Calu3 (cell line): Measurements from ENCODE around the gene DFFB. TPM values are rescaled to one million over a fixed set of nuclear protein-coding genes. Genes with fewer than 3 reads are reported as not detected.

Source experiments
- BruUV-seq: library from RNA; stranded (reverse); fragments of 400-500 nt; replicated peaks from 2 replicates; lab custom pipeline; 2021; lab: Mats Ljungman, UMichigan
- CTCF ChIA-PET: fragments of 300-600 bp; sonication (Branson Sonifier 250); formaldehyde crosslinking; loops from one replicate; lab custom pipeline; 2022; ENCODE audit warnings: antibody characterized with exemption; lab: Charles Lee
- DNase-seq: peaks from one replicate; pipeline ENCODE4 v3.0.0; 2022
- H3K27ac Mint-ChIP-seq: one replicate; pipeline ENCODE4 v1.8.0; 2022; ENCODE audit warnings: mixed read lengths; ENCODE audit not compliant: unreplicated experiment
- H3K27me3 Mint-ChIP-seq: one replicate; pipeline ENCODE4 v1.8.0; 2022; ENCODE audit warnings: mixed read lengths; ENCODE audit not compliant: unreplicated experiment
- H3K36me3 Mint-ChIP-seq: one replicate; pipeline ENCODE4 v1.8.0; 2022; ENCODE audit warnings: mild to moderate bottlenecking, moderate library complexity, mixed read lengths; ENCODE audit not compliant: insufficient read depth, unreplicated experiment
- H3K4me1 Mint-ChIP-seq: one replicate; pipeline ENCODE4 v1.8.0; 2022; ENCODE audit warnings: mild to moderate bottlenecking, low read depth, mixed read lengths; ENCODE audit not compliant: unreplicated experiment
- H3K4me3 Mint-ChIP-seq: one replicate; pipeline ENCODE4 v1.8.0; 2022; ENCODE audit warnings: mild to moderate bottlenecking, low read depth, moderate library complexity, mixed read lengths; ENCODE audit not compliant: unreplicated experiment
- H3K9me3 Mint-ChIP-seq: one replicate; pipeline ENCODE4 v1.8.0; 2022; ENCODE audit warnings: low read depth, mixed read lengths; ENCODE audit not compliant: unreplicated experiment
- CTCF ChIP-seq: fragments of 200-600 bp; IDR thresholded peaks from one replicate; pipeline ENCODE4 v1.8.0; 2022; ENCODE audit warnings: antibody characterized with exemption; ENCODE audit not compliant: unreplicated experiment
- intact Hi-C: fragments of 100-400 bp; cut with micrococcal nuclease; formaldehyde crosslinking; loops from one replicate; pipeline ENCODE4 v1.10.0; 2022; ENCODE audit not compliant: unreplicated experiment
- total RNA-seq: library from RNA; stranded (reverse); gene quantifications from 2 replicates; pipeline ENCODE4 v1.2.3, GENCODE V29; 2022

DFFB gene
- total RNA-seq, 1 experiment from 2014 or later: 6.6 TPM

GRCh38 chr1:3831689-3832088 lies 25.6 kb upstream of the DFFB start:
- Mint-ChIP-seq H3K9me3 (no peaks in the 10 kb centered on the region), H3K4me3 (no peak overlapping the region), H3K36me3 (peaks cover 5% of the 10 kb centered on the region), H3K27me3 (no peaks in the 10 kb centered on the region), H3K27ac (no peak overlapping the region), H3K4me1 (no peaks in the 10 kb centered on the region)
- DNase-seq: no peak
- intact Hi-C loops: no loop called here
- BruUV-seq: no TSS peak
- CTCF ChIA-PET: no interaction called here
- TF ChIP-seq CTCF: no peak

GRCh38 chr1:3834701-3835100 lies 22.6 kb upstream of the DFFB start:
- Mint-ChIP-seq H3K4me3 (no peak overlapping the region), H3K27me3 (no peaks in the 10 kb centered on the region), H3K27ac (no peak overlapping the region), H3K36me3 (peaks cover 5% of the 10 kb centered on the region), H3K9me3 (no peaks in the 10 kb centered on the region), H3K4me1 (no peaks in the 10 kb centered on the region)
- TF ChIP-seq CTCF: no peak
- CTCF ChIA-PET: no interaction called here
- DNase-seq: no peak
- no TSS peak for BruUV-seq
- intact Hi-C loops: no loop called here

DNA sequence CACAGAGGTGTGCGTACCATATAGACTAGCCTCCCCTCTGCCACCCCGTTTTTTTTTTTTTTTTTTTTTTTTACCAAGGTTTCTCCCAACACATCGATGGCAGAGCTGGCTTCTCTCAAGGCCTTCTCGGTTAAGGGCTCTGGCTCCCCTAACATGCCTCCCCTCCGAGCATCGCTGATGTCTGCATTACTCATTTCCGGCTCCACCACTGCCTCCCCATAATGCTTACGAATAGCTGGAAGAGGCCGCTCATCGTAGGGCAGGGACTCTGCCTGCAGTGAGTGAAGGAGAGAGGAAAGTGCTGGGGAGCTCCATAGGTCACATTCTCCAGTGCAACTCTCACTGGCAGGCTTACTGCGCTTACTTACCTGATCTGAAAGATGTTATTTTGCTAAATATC lies 20.9 kb upstream of the DFFB start:
- DNase-seq: no peak
- no peaks in the 10 kb centered on the region for H3K9me3 Mint-ChIP-seq
- no TSS peak for BruUV-seq
- CTCF ChIA-PET: no interaction called here
- peaks cover 5% of the 10 kb centered on the region for H3K36me3 Mint-ChIP-seq
- no peaks in the 10 kb centered on the region for H3K4me1 Mint-ChIP-seq
- intact Hi-C loops: no loop called here
- no peaks in the 10 kb centered on the region for H3K27me3 Mint-ChIP-seq
- H3K27ac Mint-ChIP-seq: no peak overlapping the region
- no peak for TF ChIP-seq CTCF
- no peak overlapping the region for H3K4me3 Mint-ChIP-seq

GRCh38 chr1:3837200-3837599 lies 20.1 kb upstream of the DFFB start:
- Mint-ChIP-seq H3K27me3 (no peaks in the 10 kb centered on the region), H3K4me1 (no peaks in the 10 kb centered on the region), H3K27ac (no peak overlapping the region), H3K9me3 (no peaks in the 10 kb centered on the region), H3K4me3 (no peak overlapping the region), H3K36me3 (peaks cover 5% of the 10 kb centered on the region)
- intact Hi-C loops: no loop called here
- TF ChIP-seq CTCF: no peak
- no peak for DNase-seq
- CTCF ChIA-PET: no interaction called here
- BruUV-seq: no TSS peak
